Activated CD4-positive, alpha-beta T cell treated with anti-CD3 and anti-CD28 coated beads, Interleukin-2, amount 50 U/mL, for 24 hours (primary cell): ENCODE measurements around the gene TSC22D1.
"Not testable (repeated sequence)": the region's sequence is repeated elsewhere in the genome, so short reads cannot be mapped to it uniquely, and the experiment has no call there.

Experiments
- DNase-seq, 2 donors: peaks; one replicate each; pipeline ENCODE4 v3.0.0-alpha.2; 2020; ENCODE audit warnings: low read depth in 1 of 2, low spot score in 1 of 2

TSC22D1 gene

DNA sequence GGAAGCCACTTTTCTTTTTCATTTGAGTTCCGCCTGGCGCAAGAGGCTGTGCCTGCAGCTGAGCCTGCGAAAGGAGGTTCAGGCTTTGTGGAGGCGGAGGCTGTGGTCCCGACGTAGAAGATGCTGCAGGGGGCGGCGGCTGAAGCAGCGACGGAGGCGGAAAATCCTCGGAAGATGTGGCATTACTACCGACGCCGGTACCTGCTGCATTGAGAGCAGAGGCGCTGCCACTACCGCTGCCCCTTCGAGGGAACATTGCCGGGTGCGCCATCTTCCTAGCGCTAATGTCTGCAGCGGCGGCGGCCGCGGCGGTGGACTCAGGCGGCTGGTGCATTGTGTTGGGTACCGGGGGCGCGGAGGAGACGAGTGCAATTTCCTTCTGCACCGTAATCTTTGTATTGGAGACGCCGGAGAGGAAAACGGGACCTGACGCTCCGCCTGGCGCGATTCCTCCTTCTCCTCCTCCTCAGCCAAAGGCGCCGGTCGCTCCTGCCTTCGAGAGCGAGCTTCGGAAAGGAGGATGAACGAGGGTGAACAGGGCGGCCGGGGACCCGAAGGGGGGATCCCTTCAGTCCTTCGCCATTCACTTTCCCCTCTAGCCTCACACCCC, at the start of gene TSC22D1:
Gene TSC22D1, minus strand, starts transcription at position 590 of the 610 bp plus-strand sequence. Its CDS starts 256 bp downstream, at position 334.
- peak; percentile 18 to 33 for DNase-seq

DNA sequence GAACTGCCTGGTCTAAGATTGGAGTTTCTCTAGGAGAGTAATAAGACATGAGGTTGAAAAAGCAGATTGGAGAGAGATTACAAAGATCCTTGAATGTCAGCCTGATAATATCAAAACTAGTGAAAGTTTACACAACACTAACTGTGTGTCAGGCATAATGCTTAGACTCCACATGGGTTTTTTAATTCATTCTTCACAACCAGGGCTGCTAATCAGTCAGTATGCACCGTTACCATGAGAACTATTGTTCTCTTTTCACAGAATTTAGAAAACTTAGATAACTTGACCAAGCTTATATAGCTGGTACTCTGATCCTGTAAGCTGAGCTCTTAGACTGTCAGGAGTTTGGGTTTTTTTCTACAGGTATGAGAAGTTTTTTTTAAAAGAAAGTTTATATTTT, 46.6 kb upstream of the TSC22D1 start:
- no peak for DNase-seq

DNA sequence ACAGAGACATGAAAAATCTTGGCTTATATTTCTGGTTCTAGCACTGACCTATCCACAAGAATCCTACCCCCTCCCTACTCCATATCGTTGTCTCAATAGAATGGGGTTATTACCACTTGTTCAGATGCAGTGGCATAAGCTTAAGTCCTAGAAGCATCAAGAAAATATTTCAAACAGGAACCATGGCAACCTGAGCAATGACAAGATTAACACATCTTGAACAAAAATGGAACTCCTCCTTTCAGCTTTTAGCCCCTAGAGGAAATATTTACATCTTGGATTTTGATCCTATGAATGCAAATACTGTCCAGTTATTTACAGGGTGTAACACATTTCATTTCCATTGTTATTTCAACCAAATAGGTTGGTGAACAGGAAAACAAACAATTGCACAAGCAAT, 46.1 kb upstream of the TSC22D1 start:
- DNase-seq = no peak

DNA sequence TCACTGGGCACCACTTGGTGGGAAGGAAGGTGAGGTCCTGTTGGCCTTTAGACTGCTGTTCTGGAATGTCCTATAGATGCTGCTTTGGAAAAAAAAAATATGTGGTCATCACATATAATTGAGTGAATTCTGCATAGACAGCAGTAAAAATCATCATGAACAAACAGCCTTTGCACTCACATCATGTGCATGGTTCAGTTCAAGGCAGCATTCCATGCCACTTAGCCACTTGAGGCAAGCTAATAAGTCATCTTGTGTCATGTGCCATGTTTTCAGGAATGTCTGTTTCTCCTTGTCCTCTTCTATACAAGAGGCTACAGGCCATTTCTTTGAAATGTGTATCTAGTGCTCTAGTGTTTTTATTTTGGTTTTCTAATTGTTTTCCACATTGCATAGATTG, 43.9 kb upstream of the TSC22D1 start:
- no peak for DNase-seq

GRCh38 chr13:44619651-44620050, 43.5 kb upstream of the TSC22D1 start:
- DNase-seq = no peak

- no peak for DNase-seq
These were observed 42.2 kb upstream of the TSC22D1 start for GRCh38 chr13:44618326-44618725.

DNA sequence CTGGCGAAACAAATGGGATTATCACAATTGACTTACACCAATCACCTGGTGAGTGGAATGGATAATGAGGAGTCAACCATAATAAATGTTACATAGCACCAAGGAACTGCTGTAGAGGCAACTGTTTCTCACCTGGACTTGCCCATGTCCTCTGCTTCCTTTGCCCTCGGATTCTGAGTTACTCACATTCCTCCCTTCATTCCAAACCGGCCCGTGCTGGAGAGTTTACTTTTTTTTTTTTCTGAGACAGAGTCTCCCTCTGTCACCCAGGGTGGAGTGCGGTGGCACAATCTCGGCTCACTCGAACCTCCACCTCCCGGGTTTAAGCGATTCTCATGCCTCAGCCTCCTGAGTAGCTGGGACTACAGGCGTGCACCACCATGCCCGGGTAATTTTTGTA, 41.5 kb upstream of the TSC22D1 start:
- DNase-seq = no peak

DNA sequence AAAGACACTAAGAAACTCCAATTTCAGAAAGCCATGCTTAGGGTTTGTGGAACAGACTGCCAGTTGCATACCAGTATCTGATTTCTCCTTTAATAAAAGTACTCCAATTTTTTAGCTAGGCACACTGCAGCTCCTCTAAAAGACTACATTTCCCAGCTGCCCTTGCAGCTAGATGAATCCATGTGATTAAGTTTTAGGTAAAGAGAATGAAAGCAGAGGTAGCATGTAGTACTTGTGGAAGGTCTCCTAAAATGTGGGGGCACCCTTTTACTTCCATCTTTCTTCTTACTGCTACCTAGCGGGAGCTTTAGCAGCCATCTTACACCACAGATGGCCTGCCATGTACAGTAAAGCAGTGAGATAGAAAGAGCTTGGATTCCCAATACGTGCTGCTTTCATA, 33.0 kb upstream of the TSC22D1 start:
- DNase-seq = no peak

DNA sequence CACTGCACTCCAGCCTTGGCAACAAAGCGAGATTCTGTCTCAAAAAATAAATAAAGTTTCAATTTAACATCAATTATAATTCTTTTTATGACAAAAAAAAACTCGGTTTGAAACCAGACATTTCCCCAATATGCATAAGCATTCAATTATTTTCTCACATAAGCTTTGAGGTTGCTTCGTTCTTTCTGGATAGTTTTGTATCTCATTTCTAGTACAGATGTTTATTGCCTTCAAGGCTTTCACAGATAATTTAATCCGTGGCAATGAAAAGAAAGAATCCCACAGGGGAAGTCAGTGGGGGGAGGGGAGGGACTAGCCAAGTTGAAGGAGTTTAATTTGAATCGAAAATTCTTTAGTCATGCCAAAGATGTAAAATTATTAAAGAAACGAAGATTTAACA, 29.6 kb upstream of the TSC22D1 start:
- no peak for DNase-seq

DNA sequence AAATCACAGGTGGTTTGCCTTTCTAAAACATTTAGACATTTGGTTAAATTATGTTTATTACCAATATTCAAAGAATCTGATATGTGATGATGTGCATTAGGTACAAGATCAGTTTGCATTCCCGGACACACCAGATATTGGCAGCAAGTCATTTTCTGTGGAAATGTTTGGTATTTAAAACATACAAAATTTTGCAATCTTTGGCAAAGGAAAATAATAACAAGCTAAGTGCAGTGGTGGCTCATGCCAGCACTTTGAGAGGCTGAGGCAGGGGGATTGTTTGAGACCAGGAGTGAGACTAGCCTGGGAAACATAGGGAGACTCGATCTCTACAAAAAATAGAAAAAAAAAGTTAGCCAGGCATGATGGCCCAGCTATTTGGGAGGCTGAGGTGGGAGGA, 29.1 kb upstream of the TSC22D1 start:
- no peak for DNase-seq

DNA sequence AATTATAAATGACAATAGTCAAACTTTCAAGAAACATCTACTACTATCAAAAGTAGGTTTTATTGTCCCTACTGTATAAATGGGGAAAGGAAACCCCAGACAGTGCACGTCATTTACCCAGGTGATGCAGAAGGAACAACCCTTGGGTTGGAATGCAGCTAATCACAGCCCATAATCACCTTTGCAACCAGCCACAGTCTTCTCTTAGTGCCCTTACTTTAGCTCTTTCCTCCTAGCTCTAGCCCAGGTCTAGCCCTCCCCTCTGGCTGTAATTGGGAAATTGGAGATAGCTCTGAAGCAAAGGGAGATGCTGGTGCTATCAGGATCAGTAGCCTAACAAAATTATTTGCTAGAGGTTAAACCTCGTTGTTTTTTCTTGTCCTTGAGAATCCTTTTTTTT, 25.5 kb upstream of the TSC22D1 start:
- no peak for DNase-seq

DNA sequence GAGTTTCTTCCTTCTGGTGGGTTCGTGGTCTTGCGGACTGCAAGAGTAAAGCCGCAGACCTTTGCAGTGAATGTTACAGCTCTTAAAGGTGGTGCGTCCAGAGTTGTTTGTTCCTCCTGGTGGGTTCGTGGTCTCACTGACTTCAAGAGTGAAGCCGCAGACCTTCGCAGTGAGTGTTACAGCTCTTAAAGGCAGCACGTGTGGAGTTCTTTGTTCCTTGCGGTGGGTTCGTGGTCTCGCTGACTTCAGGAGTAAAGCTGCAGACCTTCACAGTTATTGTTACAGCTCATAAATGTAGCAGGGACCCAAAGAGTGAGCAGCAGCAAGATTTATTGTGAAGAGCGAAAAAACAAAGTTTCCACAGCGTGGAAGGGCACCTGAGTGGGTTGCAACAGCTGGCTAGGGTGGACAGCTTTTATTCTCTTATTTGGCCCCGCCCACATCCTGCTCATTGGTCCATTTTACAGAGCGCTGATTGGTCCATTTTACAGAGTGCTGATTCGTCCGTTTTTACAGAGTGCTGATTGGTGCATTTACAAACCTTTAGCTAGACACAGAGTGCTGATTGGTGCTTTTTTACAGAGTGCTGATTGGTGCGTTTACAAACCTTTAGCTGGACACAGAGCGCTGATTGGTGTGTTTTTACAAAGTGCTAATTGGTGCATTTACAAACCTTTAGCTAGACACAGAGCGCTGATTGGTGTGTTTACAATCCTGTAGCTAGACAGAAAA, 17.9 kb upstream of the TSC22D1 start:
- DNase-seq = not testable (repeated sequence)

GRCh38 chr13:44592216-44592847, 16.2 kb upstream of the TSC22D1 start:
- DNase-seq = no peak

GRCh38 chr13:44591316-44591715, 15.2 kb upstream of the TSC22D1 start:
- DNase-seq = no peak

DNA sequence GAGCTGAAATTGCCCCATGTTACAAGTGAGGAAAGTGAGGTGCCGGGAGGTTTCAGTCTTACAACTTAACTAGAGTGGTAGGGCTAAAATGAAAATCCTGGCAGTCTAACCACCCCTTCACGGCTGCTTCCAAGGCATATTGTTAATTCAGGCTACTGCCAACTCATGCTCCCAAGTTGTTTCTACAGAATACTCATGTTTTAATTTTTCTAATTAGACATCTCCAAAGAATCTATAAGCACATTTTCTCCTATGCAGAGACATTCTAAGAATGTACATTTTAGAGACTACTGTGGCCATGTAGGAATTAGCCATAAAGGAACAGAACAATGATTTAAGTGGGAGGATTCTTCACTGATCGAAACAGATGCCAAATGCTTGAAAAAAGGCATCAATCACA, 7.0 kb upstream of the TSC22D1 start:
- no peak for DNase-seq

GRCh38 chr13:44578067-44578400, 1.9 kb upstream of the TSC22D1 start:
- no peak for DNase-seq

DNA sequence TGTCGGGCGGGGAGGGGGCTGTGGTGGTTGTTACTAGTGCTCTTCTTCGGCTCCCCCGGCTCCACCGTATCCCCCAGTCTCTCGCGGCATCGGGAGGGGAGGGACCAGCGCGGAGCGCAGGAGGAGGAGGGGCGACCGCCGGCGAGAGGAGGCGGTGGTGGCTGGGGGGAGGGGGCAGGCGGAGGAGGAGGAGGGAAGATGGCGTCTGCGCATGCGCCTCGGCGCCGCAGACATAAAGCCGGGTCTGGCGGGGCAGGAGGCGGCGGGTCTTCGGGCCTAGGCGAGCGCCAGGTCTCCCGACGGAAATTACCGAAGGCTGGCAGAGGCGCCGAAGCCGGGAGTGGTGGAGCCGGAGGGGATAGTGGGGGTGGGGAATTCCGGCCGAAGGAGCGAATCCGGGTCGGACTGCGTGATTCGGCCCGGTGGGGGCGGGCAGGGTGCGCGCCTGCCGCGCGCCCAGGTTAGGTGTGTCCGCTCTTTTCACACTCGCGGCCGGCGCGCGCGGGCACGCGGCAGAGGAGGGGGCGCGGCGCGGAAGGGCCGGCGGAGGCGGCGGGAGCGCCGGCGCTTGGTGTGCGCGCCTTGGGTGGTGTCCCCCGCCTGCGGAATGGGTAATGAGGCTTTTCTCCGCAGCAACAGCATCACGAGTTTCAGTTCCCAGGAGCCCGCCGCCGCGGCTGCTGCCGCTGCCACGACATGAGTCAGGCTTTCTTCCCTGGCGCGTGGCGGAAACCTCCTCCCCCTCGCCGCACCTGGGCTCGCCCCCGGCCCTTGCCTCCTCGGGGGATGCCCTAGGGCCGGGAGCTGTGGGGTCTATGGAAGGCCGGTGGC, 1.3 kb upstream of the TSC22D1 start:
- DNase-seq = peak; percentile 89 to 90

GRCh38 chr13:44576351-44577235, 463 bp upstream of the TSC22D1 start:
- peak in 1 of 2 donors; percentile 21 for DNase-seq

DNA sequence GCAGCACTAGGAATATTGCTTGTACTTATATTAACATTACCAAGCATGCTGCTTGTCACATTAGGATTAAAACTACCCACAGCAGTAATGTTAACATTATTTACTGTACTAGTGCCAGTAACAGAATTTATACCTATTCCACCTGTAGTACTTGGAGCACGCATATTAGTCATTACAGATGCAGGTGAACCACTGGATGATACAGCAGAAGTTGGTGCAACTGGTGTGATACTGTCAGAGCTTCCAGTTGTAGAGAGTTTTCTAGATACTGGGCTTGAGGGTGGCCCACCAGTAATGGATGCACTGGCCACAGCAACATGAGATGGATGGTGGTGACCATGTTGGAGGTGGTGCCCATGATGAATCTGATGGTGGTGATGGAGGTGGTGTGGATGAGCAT, 1.1 kb downstream of the TSC22D1 start:
- no peak for DNase-seq

DNA sequence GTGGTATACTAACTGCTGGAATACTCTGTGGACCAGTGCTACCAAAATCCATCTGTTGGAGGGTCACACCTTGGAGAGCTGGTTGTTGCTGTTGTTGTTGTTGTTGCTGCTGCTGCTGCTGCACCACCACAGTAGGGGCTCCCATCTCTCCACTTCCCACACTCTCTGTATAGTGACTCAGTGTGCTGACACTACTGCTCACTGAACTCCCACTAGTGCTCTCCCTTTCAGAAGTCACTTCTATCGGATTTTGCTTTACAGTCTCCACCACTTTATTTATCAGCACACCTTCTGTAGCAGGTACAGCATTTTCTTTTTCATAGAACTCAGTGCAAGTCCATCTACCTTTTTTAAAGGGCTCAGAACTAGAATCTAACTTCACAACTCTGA, 1.7 kb downstream of the TSC22D1 start:
- DNase-seq = no peak
